ENCODE data around the gene GPR62. TPM values are rescaled to one million over a fixed set of nuclear protein-coding genes. Genes with fewer than 3 reads are reported as not detected.

GPR62 gene
- total RNA-seq, 1 donor from 2014 or later: not detected

GRCh38 chr3:51955893-51956770, 951 bp downstream of the GPR62 start:
- peak; percentile 74 for DNase-seq

- DNase-seq: no peak
These were observed 2.5 kb downstream of the GPR62 start for GRCh38 chr3:51957520-51958205.

- DNase-seq: no peak
These were observed 3.7 kb downstream of the GPR62 start for GRCh38 chr3:51958603-51959521.

GRCh38 chr3:51959651-51960050, 4.5 kb downstream of the GPR62 start:
- DNase-seq: no peak

- no peak for DNase-seq
These were observed 5.2 kb downstream of the GPR62 start for GRCh38 chr3:51960386-51960785.

GRCh38 chr3:51961011-51961410, 5.8 kb downstream of the GPR62 start:
- DNase-seq: no peak

GRCh38 chr3:51961602-51962569, 6.7 kb downstream of the GPR62 start:
- no peak for DNase-seq

- DNase-seq: no peak
These were observed 7.8 kb downstream of the GPR62 start for GRCh38 chr3:51962854-51963530.

- DNase-seq: no peak
These were observed 8.8 kb downstream of the GPR62 start for GRCh38 chr3:51963951-51964451.

- DNase-seq: no peak
These were observed 9.3 kb downstream of the GPR62 start for GRCh38 chr3:51964521-51964920.

- no peak for DNase-seq
These were observed 10.8 kb downstream of the GPR62 start for GRCh38 chr3:51966016-51966415.

GRCh38 chr3:51966486-51966885, 11.3 kb downstream of the GPR62 start:
- no peak for DNase-seq

GRCh38 chr3:51966922-51967383, 11.8 kb downstream of the GPR62 start:
- DNase-seq: no peak

- DNase-seq: peak; percentile 50
These were observed 12.4 kb downstream of the GPR62 start, which contains the start of gene PCBP4 for GRCh38 chr3:51967384-51968169. Gene PCBP4 (minus strand): TSS chr3:51967454. CDS start chr3:51961240, 6,214 bp downstream.

- DNase-seq: peak; percentile 56
These were observed 13.1 kb downstream of the GPR62 start for GRCh38 chr3:51968170-51968775.

- DNase-seq: peak; percentile 7
These were observed 13.9 kb downstream of the GPR62 start for GRCh38 chr3:51968883-51969678.

GRCh38 chr3:51969841-51970240, 14.7 kb downstream of the GPR62 start:
- no peak for DNase-seq

- no peak for DNase-seq
These were observed 15.6 kb downstream of the GPR62 start for GRCh38 chr3:51970606-51971300.
